ENCODE data around the gene DYSF.

Gene DYSF

DNA sequence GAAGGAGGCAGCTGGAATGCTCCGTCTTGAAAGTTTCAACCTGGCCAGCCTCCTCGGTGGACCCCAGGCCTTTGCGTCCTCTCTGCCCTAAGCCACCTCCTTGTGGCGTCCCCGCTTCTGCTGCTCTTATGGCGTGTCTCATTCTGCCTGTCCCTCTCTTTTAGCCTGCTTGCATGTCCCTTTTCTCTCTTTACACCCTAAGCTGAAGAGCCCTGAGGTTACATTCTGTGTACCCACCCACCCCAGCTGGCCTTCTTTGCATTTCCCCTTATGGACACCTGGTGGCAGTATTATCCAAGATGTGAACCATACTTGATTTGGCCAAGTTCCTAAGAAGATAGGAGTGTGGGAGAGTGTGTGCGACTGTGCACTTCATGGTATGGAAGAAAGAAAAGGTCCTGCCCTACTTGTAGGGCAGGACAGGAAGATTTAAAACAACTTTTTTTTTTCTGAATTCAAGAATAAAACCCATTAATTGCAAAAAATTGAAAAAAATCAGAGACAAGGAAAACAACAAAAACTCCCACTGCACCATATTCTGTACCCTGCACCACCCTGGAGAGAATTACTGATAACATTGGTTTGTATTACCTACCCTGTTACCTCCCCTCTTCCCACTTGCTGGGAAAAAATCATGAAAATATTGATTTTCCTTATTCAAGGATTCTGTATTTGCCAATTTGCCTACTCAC, 77.4 kb downstream of the DYSF start:
- peak; percentile 56 for DNase-seq

DNA sequence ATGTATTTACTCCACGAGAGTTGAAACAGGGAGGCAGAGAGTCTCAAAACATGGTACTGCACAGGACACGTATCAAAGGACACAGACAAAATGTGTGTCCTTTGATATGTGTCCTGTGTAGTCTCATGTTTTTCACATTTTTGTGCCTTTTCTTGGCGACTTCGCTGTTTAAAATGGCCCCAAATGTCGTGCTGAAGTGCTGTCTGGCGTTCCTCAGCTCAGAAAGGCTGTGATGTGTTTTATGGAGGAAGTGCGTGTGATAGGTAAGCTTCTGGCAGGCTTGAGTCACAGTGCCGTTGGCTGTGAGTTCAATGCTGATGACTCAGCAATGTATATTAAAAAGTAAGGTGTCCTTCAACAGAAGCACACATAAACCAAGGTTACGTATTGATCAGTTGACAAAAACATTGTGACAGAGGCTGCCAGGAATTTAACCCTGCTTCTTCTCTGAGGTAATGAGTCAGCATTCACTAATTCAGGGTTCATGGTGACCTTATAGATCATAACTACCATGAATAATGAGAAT, 78.2 kb downstream of the DYSF start:
- peak; percentile 14 for DNase-seq

DNA sequence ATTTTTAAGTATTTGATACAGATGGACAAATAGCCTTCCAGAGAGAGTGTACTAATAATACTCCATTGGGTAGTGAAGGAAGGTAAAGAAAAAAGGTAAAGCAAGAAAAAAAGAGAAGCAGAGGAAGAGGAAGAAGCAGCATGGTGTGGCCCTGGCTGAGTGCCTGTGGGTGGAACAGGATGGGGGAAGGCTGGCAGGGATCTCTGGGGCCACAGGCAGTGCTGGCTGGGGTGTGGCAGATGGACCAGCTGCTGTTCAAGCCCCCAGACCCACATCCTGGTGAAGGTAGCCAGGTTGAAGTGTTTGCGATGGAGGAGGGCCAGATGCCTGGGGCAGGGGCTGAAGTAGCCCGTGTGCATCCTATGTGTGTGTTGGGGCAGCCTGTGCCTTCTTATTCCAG, 79.0 kb downstream of the DYSF start:
- DNase-seq: no peak

DNA sequence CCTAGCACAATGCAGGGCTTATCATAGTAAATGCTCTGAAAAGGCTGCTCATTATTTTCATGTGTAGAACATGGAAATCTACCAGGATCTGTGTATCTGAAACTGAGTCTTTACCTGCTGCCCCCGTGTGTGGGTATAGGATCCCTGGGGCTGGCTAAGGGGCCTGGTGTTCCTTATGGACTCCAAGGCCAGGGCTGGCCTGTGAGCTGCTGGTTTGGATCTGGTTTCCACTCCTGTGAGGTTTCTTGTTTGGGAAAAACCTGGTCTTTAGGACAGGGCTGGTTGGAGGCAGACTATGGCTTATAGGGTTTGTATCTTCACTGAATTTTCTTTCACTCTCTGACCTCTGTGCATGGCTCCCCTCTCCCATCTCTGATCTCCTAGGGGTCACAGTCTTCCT, 80.8 kb downstream of the DYSF start:
- no peak for DNase-seq

DNA sequence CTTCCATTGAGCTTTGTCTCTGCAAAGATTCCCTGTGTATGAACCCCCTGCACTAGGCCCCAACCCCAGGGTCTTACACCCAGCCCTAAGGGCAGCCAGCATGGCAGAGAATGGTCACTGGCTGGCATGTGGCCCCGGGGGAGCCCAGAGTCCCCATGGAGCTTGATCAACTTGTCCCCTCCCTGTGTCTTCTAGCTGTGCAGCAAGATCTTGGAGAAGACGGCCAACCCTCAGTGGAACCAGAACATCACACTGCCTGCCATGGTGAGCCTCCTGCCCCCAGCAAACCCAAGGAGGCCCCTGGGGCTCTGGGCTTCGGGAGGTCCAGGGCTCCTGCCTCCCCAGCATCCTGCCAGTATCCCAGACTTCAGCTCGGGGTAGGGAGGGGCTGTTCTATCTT, 81.5 kb downstream of the DYSF start:
- no peak for DNase-seq

DNA sequence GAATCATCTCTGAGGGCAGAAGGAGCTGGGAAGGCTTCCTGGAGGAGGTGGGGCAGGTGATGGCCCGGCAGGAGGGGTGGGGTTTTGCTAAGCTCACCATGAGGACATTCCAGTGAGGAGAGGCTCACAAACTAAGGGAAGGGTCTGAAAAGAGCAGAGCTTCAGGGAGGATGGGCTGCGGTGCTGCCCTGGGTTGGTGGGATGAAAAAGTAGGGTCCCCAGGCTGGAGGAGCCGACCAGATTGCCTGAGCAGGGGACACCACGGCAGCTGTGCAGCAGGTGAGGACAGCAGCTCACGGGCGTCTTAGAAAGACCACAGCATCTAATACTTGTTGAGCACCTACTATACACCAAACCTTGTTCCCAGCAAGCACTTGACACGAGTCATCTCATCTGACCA, 82.2 kb downstream of the DYSF start:
- DNase-seq: no peak

DNA sequence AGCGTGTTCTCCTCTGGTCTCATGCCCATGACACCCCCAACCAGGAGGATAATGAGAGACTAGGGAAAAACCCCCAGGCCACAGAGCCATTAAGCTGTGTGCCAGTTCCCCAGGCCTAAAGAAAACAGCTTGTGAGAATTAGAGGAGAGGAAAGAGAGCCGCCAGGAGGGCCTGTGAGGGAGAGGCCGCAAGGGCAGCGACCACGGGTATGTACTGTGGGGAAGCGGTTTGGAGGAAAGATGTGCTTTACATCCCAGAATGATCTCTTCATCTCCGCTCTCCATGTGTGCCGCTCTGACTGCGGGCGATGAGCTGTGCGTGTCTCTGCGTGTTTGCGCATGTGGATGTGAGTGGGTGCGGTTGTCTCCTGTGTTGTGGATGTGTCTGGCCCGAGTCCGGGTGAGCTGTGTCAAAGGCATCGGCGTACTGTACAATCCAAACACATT, 82.9 kb downstream of the DYSF start:
- DNase-seq: peak; percentile 75

DNA sequence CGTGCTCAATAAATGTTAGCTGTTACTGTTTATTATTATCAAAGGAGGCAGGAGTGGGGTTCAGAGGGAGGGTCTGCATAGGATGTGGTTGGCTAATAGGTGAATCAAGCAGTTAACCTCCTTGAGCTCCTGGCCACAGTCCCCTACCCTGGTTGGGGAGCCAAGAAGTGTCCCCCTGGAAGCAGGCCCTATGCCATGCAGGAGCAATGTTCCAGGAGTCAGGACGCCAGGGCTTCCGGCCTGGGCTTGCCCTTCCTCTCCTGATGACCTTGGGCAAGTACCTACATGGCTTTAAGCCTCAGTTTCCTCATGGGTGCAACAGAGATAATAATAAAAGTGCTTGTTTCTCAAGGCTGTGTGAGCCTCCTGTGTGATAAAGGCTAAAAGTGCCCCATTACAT, 84.9 kb downstream of the DYSF start:
- no peak for DNase-seq

DNA sequence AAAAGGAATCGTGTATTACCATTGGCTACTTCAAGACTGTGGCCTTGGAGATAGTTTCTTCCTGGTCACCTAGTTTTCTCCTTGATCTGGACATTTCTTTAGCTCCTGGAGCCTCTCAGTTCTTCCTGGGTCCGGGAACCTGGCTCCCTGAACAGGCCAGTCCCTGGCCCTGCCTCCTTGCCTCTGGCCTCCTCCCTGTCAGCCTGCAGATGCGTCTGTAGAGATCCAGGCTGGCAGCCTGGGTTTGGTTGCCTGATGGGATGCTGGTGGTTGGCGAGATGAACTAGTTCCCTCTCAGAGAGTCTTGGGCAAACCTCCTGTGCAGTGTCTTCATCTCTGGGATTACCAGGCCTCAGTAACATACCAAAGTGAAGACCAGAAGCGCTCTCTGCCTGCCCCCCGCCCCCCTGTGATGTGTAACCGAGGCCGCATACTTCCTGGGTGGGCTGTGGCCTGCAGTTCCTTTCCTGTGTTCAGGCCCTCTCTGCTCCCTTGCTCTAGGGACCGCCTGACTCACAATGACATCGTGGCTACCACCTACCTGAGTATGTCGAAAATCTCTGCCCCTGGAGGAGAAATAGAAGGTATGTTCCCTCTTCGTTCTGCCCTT, 85.4 kb downstream of the DYSF start:
- DNase-seq: no peak

DNA sequence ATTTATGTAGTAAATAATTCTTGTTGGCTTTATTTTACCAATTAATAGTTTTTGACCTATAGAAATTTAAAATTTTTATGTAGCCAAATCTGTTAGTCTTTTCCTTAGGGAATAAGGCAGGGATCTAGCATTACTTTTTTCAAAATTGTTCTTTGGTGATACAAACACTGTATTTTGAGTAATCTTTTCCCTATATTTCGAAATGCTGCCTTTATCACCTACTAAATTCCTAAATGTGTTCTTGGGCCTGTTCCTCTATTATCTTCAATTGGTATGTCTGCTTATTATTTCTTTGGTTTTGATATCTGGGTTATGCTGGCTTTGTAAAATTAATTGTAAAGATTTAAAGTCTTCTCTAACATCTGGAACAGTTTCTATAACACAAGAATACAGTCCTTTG, 87.5 kb downstream of the DYSF start:
- no peak for DNase-seq

DNA sequence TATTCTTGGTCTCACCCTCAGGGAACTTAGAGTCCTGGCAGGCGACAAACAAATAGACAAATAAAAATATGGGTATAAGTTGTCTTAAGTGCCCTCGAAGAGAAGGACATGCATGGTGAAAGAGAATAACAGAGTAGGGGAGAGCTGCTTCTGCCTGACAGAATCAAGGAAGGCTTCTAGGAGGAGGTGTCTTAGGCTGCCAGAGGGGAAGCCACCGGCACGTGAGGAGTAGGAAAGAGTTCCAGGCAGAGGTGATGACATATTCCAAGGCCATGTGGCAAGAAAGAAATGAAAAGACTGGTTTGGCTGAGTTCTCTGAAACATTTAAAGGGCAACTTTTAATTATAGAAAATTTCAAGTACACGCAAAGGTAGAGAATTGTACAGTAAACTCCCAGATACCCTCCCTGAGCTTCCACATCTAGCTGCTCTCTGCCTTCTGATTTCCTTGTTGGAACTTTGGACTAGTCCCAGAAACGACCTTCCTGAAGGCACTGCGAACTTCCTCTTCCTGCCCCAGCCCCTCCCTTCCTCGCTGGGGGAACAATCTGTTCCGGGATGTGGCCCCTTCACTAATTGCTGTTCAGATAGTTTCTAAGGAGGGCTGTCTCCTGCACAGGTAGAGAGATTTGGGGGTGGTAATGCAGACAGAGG, 91.7 kb downstream of the DYSF start:
- no peak for DNase-seq

DNA sequence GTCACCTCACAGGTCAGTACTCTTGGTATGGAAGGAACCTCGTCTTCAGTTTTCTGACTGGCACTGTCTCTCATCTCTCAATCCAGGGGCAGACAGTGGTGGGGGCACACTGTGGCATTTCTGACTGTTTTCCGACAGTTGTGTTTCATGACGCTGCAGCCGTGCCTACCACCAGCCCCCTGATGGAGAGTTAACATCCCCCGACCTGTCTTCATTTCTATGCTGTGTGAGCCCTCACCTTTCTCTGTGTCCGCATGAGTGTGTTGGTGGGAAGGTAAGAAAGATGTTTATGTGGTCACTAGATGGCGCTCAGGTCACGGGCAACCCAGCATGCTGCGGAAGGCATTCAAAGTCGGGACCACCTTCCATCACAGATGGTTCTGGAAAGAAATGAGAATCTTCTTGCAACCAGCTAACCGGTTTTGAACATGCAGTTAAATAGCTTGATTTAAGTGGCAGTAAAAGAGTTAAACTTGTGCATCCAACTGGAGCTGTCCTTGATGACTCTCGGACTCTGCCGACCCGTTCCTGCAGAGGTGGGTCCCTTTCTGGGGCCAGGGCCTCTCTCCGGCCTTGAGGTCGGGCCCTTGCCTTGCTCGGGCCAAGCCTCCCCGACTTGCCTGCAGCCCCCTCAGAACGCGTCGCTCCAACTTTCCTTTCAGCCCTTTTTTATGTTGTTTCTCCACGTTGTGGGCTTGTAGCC, 92.4 kb downstream of the DYSF start:
- peak; percentile 65 for DNase-seq

DNA sequence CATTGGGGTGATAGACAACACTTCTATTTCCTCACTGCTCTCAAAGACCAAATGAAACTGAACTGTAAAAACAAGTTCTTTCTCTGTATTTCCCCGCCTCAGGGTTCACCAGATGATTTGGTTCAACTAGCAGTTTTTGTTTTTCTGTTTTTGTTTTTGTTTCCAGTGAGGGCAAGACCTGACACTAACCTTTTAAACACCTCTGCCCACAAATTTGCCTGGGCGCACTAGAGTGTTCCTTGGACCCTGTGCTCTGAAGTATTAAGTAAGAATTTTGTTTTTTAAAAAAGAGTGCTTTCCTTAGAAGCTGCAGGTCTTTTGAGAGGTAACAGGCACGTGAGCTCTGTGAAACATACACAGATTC, 92.9 kb downstream of the DYSF start:
- no peak for DNase-seq

DNA sequence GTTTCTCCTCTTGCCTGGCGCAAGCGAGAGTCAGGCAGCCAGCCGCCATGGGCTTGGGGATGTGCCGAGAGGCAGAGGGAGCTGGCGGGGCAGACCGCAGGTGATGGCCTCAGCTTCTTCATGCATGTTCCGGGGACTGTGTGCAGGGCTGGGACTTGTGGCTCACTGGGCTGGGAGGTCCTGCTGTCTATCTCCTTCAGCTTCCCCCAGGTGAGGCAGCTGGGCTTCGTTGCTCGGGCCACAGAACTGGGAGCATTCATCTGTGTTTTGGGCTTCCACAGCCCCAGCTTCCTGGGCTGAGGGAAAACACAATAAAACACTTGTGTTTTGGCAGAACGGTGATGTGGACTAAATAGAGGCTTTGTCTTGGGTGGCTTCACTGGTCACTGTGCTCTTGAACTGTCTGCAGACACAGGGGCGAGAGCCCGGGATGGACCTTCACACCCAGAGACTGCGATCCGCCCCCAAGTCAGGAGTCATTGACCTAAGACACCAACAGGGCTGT, 93.5 kb downstream of the DYSF start:
- no peak for DNase-seq

DNA sequence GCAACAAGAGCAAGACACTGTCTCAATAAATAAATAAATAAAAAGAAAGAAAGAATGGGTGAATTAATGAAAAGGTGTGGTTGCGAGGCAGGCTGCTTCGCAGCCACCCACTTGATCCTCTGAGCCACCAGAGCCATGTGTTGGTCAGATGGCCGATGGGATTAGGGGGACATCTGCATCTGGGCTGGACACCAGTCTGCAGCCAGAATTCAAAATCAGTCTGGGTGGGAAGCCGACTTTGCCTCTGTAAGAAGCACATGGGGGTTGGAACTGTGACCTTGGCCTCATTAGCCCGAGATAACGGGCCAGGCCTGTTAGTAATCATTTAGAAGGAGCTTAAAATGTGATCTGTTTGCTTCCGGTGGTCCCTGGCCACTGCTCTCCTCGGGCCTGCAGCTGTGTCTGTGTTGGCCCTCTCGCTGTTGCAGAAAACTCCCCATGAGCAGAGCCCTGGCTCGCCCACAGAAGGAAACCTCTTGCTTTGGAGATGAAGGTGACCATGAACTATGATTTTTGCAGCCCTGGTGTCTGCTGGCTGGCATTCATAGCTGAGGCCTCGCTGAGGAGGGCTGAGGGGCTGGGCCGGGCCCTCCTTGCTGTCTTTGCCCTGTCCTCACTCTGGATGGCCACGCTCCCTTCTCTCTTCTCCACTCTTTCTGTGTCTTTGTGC, 94.4 kb downstream of the DYSF start:
- no peak for DNase-seq

DNA sequence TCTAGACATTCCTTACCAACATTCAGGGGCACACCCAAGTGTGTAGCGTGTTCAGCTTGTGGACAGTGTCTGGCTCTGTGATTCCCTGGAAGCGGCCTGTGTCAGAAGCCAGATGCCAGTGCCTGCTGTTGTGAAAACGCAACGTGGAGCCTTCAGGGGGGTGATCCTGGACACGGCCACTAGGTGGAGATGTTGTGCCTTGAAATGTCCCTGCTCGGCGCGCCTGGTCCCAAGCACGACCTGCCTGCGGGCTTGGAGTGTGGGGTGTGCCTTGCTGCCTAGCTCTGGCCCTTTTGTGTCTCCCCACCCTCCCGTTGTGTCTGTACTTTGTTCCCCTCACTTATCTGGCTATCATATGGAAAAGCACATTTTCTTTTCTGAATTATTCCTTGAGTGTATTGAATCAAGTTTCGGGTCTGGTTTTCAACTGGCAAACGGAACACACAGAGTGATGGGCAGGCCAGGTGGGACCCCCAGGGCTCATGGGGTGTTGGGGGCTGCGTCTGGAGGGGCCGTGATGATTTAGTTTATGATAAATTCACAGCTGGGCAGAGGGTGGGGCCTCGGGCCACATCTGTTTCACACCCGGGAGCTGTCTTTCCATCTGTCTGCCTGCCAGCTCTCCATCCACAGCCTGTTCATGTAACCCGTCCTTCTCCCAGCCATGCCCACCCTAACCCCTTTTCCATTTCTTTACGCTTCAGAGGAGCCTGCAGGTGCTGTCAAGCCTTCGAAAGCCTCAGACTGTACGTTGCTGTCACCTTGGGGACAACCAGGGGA, 95.5 kb downstream of the DYSF start:
- DNase-seq: peak; percentile 68

DNA sequence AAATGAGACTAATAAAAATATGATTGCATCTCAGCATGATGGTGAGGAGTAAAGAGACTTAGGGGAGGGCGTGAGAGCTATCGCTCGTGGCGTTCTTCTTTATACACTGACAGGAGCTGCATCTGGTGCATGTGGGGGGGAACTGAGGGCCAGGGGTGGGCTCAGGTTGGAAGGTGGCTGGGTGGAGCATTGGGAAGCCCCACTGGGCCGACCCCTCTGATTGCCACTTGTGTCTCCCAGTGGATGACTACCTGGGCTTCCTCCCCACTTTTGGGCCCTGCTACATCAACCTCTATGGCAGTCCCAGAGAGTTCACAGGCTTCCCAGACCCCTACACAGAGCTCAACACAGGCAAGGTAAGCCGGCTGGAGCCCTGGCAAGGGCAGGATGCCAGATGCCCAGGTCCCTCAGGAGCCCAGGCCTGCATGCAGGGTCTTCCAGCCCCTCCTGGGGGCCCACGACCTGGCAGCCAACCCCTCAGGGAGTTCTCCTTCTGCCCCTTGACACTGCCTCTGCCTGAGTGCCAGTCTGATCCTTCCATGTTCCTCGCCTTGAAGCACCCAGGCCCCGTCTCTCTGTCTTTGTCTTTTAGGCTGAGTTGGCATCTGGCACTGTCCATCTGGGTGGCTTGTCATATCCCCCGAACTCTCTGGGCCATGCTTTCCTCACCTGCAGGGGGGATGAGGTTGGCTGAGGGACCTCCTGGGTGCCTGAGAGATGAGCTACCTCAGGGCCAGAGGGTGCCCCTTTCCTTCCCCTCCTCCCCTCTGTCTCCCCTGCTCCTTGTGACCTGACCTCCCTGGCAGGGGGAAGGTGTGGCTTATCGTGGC, 97.7 kb downstream of the DYSF start:
- DNase-seq: no peak

DNA sequence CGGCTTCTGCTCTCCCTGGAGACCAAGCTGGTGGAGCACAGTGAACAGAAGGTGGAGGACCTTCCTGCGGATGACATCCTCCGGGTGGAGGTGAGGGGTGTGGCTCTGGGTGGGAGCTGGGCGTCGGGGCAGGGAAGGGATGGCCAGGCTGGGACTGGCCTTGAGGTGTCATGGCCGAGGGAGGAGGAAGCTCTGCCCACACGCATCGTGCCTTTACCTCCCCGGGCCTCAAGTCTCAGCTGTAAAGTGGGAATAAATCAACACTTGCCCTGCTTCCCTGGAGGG, 98.2 kb downstream of the DYSF start:
- no peak for DNase-seq

DNA sequence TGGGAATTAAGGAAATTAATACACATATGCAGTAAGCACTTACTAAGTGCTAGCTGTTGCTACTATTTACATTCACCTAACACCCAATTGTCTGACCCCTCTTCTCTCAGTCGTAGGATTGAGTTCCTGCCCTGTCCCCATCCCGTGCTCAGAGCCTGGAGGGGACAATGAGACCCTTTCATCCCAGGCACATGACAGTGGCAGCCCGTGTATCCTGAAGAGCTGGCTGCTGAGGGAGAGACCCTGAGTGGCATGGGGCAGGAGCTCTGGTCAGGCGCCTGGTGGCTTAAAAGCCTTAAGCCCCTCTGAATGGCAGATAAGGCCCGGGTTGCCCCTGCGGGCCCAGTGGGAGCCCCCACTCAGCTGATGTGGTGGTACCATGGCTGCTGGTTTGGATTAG, 99.0 kb downstream of the DYSF start:
- DNase-seq: no peak

DNA sequence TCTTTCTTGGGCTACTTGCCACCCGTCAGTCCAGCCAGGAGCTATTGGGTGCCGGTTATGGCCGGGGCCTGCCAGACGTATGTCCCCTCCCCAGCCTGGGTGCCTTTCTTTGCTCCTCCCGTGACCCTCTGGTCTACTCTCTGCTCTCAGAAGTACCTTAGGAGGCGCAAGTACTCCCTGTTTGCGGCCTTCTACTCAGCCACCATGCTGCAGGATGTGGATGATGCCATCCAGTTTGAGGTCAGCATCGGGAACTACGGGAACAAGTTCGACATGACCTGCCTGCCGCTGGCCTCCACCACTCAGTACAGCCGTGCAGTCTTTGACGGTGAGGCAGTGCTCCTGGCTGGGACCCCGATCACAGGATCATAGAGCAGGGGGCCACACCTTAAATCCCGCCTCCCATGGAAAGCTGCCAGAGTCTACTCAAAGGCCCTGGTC, 99.5 kb downstream of the DYSF start:
- no peak for DNase-seq
